Smooth muscle cell (in vitro differentiated cells): Measurements from ENCODE around the gene FOXD4. TPM values are rescaled to one million over a fixed set of nuclear protein-coding genes. Genes with fewer than 3 reads are reported as not detected.
"Not testable (repeated sequence)": the region's sequence is repeated elsewhere in the genome, so short reads cannot be mapped to it uniquely, and the experiment has no call there.

Source experiments
- DNase-seq: peaks from one replicate; lab custom pipeline; 2025; ENCODE audit not compliant: unreplicated experiment; lab: John Stamatoyannopoulos, UW
- H2AFZ ChIP-seq: fragments of 200-600 bp; sonication (generic); 2 replicates; pipeline ENCODE4 v1.6.0; 2016; ENCODE audit warnings: antibody characterized with exemption, low read depth, mild to moderate bottlenecking
- H3F3A ChIP-seq: fragments of 200-600 bp; sonication (generic); 2 replicates; pipeline ENCODE4 v1.6.0; 2017; ENCODE audit warnings: antibody characterized with exemption, low read depth
- H3K27ac ChIP-seq: fragments of 200-600 bp; sonication (generic); 2 replicates; pipeline ENCODE4 v1.5.1; 2016; ENCODE audit warnings: low read depth, mild to moderate bottlenecking
- H3K27me3 ChIP-seq: fragments of 200-600 bp; sonication (generic); 2 replicates; pipeline ENCODE4 v1.6.1; 2016; ENCODE audit warnings: low read depth, mild to moderate bottlenecking
- H3K36me3 ChIP-seq: fragments of 200-600 bp; sonication (generic); 2 replicates; pipeline ENCODE4 v1.5.1; 2016; ENCODE audit warnings: low read depth
- H3K4me1 ChIP-seq: fragments of 200-600 bp; sonication (generic); 2 replicates; pipeline ENCODE4 v1.5.1; 2016; ENCODE audit warnings: low read depth
- H3K4me2 ChIP-seq: fragments of 200-600 bp; sonication (generic); 2 replicates; pipeline ENCODE4 v1.6.0; 2016; ENCODE audit warnings: mild to moderate bottlenecking
- H3K4me3 ChIP-seq: fragments of 200-600 bp; sonication (generic); 2 replicates; pipeline ENCODE4 v1.5.1; 2016; ENCODE audit warnings: mild to moderate bottlenecking
- H3K79me2 ChIP-seq: fragments of 200-600 bp; sonication (generic); 2 replicates; pipeline ENCODE4 v1.6.0; 2016; ENCODE audit warnings: low read depth, mild to moderate bottlenecking
- H3K9ac ChIP-seq: fragments of 200-600 bp; sonication (generic); 2 replicates; pipeline ENCODE4 v1.6.0; 2016; ENCODE audit warnings: low read depth
- H3K9me3 ChIP-seq: fragments of 200-600 bp; sonication (generic); replicated peaks from 2 replicates; pipeline ENCODE4 v1.5.1; 2016; ENCODE audit warnings: low read depth
- H4K20me1 ChIP-seq: fragments of 200-600 bp; sonication (generic); 2 replicates; pipeline ENCODE4 v1.6.0; 2016; ENCODE audit warnings: low read depth
- WGBS: methylation state at CpG from one replicate; pipeline ENCODE4 v1.1.7; 2016; ENCODE audit warnings: low lambda C conversion rate; 5-methylcytosine and 5-hydroxymethylcytosine counted together
- polyA plus RNA-seq: library from polyadenylated mRNA; unstranded; fragments of >200 nt; fragmentation: Nextera tagmentation; extraction: Ambion mirVana; gene quantifications from 2 replicates; pipeline ENCODE4 v1.2.1, GENCODE V29; 2016
- total RNA-seq: library from RNA; depleted of rRNA; stranded (reverse); fragments of >200 nt; gene quantifications from 2 replicates; pipeline ENCODE4 v1.2.3, GENCODE V29; 2014

Gene FOXD4
- total RNA-seq (0.31 TPM in 1 of 2 replicates, not detected in the other), polyA plus RNA-seq (0.18 and 0.23 TPM in 2 replicates)

DNA sequence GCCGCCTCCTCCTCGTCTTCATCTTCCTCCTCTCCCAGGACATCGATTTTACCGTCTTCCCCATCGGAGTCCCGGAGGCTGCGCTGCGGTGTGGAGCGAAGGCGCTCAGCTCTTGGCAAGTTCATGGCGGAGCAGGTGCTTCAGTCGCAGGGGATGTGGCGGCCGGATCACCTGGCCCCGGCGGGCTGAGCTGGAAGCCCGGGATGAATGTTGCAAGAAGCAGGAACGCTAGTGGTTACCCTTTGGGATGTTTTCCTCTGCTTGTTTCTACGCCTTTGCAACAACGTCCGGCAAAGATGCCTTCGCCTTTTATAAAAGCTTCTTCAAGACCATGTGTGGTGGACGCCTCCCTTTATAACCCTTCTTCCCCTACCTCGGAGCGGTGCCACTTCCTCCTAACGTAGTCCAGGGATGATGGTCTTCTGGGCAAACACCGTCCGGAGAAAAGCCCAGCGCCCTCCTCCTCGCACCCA, at the start of gene FOXD4:
FOXD4 (minus strand) TSS at position 423 of the 473 bp plus-strand sequence; CDS start at position 125, 298 bp downstream.
- H2AFZ ChIP-seq, H3K27ac ChIP-seq, H3K4me1 ChIP-seq, H3K4me2 ChIP-seq, H3K79me2 ChIP-seq, H3F3A ChIP-seq, H3K9ac ChIP-seq, H4K20me1 ChIP-seq, H3K4me3 ChIP-seq, DNase-seq, H3K36me3 ChIP-seq, H3K9me3 ChIP-seq: not testable (repeated sequence)
- peaks cover 57% of the 10 kb centered on the region for H3K27me3 ChIP-seq
- 12% methylated on average over 30 of the region's 30 CpGs for WGBS

DNA sequence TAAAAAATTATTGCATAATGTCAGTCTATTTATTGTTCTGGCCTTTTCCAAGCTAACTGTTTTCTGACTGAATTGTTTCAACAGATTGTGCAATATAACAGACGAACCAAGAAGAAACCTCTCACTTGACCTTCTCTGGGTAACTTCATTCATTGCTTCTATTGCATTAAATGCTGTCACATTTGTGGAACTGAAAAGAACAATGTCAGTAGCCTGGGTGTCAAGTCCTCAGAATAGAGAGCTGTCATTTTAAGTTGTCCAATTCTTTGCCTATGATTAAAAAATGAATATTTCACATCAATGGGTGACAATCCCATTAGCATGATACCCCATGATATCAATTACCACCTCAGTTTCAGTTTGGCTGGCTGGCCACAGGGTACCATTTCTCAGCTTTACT, 41.7 kb upstream of the FOXD4 start:
- not testable (repeated sequence) for H3K27me3 ChIP-seq, H3K4me2 ChIP-seq, H2AFZ ChIP-seq, H3F3A ChIP-seq, DNase-seq, H3K79me2 ChIP-seq, H4K20me1 ChIP-seq, H3K36me3 ChIP-seq, H3K27ac ChIP-seq, H3K9ac ChIP-seq, H3K4me3 ChIP-seq, H3K4me1 ChIP-seq, H3K9me3 ChIP-seq
- WGBS, result no CpG with 5 or more reads among the region's 1 CpG

DNA sequence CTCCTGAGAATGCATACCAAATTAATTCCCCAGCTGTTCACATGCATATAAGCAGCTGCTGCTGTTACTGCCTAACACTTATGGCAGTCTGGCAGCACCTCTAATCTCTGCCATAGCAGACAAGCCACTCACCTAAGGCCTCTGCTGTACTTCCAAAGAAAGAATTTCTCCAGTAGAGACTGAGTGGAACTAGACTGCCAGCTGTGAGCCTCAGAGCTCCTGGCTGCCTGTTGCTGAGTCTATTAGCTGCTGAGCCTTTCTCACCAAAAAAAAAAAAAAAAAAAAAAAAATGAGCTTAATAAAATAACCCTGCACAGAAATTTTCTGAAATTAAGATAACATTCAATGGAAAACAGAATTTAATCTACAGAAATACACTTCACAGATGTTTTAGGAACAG, 33.0 kb upstream of the FOXD4 start:
- H3K9me3 ChIP-seq, H2AFZ ChIP-seq, H4K20me1 ChIP-seq, H3K36me3 ChIP-seq, H3K27ac ChIP-seq, H3K4me3 ChIP-seq, H3K27me3 ChIP-seq, H3F3A ChIP-seq, H3K4me2 ChIP-seq, H3K4me1 ChIP-seq, H3K79me2 ChIP-seq, DNase-seq, H3K9ac ChIP-seq: not testable (repeated sequence)

DNA sequence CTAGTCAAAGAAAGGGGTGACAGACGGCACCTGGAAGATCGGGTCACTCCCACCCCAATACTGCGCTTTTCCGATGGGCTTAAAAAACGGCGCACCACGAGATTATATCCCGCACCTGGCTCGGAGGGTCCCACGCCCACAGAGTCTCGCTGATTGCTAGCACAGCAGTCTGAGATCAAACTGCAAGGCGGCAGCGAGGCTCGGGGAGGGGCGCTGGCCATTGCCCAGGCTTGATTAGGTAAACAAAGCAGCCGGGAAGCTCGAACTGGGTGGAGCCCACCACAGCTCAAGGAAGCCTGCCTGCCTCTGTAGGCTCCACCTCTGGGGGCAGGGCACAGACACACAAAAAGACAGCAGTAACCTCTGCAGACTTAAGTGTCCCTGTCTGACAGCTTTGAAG, 21.7 kb upstream of the FOXD4 start:
- WGBS, result 57% methylated on average over 17 of the region's 17 CpGs
- H3K27me3 ChIP-seq, DNase-seq, H3K9me3 ChIP-seq, H3K4me2 ChIP-seq, H3K9ac ChIP-seq, H3K4me1 ChIP-seq, H3K36me3 ChIP-seq, H3K79me2 ChIP-seq, H4K20me1 ChIP-seq, H3K4me3 ChIP-seq, H3K27ac ChIP-seq, H3F3A ChIP-seq, H2AFZ ChIP-seq: not testable (repeated sequence)

DNA sequence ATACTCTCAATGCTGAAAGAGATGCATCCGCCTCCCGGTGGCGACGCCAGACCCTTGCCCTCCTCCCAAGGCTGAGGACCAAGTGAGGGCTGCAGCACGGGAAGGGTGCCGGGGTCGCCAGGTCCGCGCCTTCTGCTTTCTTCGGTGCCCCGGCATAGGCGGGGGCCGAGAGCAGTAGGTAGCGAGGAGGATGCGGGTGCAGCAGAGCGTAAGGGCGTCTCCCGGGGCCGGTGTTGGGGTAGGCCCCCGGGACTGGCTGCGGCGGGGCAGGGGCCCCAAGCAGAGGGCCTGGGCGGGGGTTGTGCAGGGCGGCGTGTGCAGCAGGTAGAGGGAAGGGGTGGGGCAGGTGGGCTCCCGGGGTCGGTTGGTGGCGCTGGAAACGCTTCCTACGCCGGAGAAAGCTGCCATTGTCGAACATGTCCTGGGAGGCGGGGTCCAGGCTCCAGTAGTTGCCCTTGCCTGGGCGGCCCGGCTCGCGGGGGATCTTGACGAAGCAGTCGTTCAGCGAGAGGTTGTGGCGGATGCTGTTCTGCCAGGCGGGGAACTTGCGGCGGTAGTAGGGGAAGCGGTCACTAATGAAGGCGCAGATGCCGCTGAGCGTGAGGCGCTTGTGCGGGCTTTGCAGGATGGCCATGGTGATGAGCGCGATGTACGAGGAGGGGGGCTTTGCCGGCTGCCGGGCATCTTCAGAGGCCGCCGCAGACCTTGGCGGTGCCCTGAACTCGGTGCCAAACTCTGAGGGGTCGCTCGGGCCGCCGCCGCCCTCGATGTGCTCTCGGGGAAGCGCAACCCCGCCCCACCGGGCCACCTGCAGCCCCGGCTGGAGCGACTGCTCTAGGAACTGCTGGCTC, 848 bp downstream of the FOXD4 start:
- WGBS, result 3% methylated on average over 56 of the region's 71 CpGs
- not testable (repeated sequence) for H2AFZ ChIP-seq, H3K79me2 ChIP-seq, H3F3A ChIP-seq, H3K36me3 ChIP-seq, H3K9me3 ChIP-seq, DNase-seq, H3K4me3 ChIP-seq, H4K20me1 ChIP-seq, H3K4me1 ChIP-seq, H3K4me2 ChIP-seq, H3K27ac ChIP-seq, H3K9ac ChIP-seq
- peaks cover 64% of the 10 kb centered on the region for H3K27me3 ChIP-seq

DNA sequence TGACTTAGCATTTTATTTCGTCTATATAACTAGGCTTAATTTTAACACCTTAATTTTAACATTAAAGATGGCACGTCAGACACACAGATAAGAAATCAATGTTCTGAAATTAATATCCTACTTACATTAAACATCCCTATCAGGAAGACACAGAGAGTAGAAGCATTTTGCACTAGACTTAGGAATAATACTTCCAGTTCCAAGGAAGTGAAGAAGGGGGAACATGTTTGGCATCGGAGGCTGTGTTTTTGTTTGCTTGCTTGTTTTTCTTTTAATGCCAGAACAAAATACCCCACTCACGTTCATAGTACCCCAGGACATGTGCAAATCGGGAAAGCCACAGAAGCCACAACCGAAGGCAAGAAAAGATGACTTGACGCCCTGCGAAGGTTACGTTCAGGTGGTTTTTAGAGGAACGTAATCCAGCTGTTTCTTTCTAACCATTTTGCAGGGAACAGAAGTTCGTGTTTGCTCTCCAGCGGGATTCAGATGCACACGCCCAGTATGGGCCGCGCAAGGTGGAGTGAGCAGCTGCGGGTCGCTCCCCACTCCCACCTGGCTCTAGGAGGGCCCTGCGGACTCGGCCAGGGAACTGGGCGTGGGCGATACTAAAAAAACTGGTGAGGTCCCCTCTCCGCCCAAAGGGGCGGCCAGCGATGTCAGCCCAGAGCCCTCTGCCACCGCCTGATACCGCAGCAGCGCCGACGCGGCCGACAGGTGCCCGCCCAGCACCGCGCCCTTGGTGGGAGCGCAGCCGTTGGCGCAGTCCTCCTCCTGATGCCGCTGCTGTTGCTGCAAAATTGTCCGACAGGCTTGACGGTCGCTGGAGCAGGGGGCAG, 1.8 kb downstream of the FOXD4 start:
- WGBS, result 12% methylated on average over 41 of the region's 41 CpGs
- H3K9me3 ChIP-seq, H3K27ac ChIP-seq, H3F3A ChIP-seq, H4K20me1 ChIP-seq, H3K36me3 ChIP-seq, H3K9ac ChIP-seq, DNase-seq, H3K4me2 ChIP-seq, H3K4me3 ChIP-seq, H3K4me1 ChIP-seq, H2AFZ ChIP-seq, H3K79me2 ChIP-seq: not testable (repeated sequence)
- peaks cover 70% of the 10 kb centered on the region for H3K27me3 ChIP-seq

DNA sequence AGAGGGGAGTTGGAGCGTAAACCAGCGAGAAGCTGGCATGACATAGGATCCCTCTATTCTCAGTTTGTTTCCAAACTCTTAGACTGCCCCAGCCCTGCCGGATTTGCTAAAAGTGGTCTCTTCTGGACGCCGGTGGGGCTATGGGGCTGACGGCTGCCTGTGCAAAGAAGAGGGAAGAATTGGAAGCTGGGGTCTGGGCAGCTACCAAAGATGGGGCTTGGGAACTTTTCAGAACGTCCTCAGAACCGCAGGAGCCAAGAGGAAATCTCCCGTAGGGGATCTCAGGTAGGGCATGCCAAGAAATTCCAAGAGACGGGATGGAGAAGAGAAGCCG, 3.1 kb downstream of the FOXD4 start:
- not testable (repeated sequence) for H4K20me1 ChIP-seq, H3K27ac ChIP-seq
- peak overlapping the region; percentile 86 for H3K4me2 ChIP-seq

DNA sequence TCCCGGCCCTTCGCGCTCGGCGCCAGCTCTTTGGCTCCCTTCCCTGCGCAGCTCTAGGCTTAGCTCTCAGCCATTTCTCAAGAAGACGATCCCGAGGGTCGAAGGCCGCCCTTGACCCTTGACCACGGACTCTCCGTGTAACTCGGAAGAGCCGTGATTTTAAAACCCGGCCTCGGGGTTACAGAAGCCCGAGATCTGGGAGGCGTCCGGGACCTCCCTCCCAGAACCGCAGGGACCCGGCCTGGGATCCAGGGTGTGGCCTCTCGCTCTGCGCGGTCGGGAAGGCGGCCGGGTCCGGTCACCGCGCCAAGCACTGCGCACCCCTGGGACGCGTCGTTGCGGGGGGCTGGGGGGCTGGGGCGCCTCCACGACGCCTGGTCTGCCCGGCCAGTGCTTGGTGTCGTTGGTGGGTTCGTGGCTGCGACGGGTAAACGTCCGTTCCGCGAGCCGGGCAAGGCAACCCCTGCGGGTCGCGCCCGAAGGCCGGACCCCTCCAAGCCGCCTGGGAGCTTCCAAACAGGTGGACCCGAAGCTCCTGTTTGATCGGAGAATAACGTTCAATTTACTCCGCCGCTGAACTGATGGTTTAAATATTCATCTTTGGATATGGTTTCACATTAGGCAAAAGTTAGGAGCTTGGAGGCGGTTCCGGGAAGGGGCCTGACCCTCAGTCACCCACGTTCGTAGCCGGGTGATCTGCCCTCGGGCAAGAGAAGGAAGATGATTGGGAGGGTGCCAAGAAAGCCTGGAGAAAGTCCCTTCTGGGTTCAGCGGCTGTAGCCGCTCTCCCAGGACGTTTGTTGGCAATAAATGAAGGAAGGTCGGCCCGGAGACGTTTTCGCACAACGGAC, 3.7 kb downstream of the FOXD4 start:
- WGBS, result 3% methylated on average over 72 of the region's 73 CpGs
- not testable (repeated sequence) for H2AFZ ChIP-seq, H3K36me3 ChIP-seq, H4K20me1 ChIP-seq, H3F3A ChIP-seq, DNase-seq, H3K4me1 ChIP-seq, H3K27ac ChIP-seq, H3K9ac ChIP-seq, H3K9me3 ChIP-seq, H3K79me2 ChIP-seq
- Histone ChIP-seq H3K27me3 (peaks cover 80% of the 10 kb centered on the region), H3K4me3 (peak overlapping the region; percentile 47), H3K4me2 (peak overlapping the region; percentile 86)

More for the DNA sequence above, 3.1 kb downstream of the FOXD4 start:
- H3K4me1 ChIP-seq, H3K9ac ChIP-seq, H3F3A ChIP-seq, H3K36me3 ChIP-seq, H2AFZ ChIP-seq, H3K9me3 ChIP-seq, H3K79me2 ChIP-seq, DNase-seq: not testable (repeated sequence)
- WGBS, result 6% methylated on average over 11 of the region's 11 CpGs
- H3K27me3 ChIP-seq, result peaks cover 74% of the 10 kb centered on the region
- peak overlapping the region; percentile 47 for H3K4me3 ChIP-seq
